GM23248 (cell line): Measurements from ENCODE around the gene UBL4A. TPM values are rescaled to one million over a fixed set of nuclear protein-coding genes. Genes with fewer than 3 reads are reported as not detected.

Experiments used
- DNase-seq: peaks from one replicate; pipeline ENCODE4 v3.0.0-alpha.2; 2015
- H2AFZ ChIP-seq: fragments of 200-600 bp; sonication (generic); 2 replicates; pipeline ENCODE4 v1.6.1; 2016; ENCODE audit warnings: antibody characterized with exemption
- H3F3A ChIP-seq: fragments of 200-600 bp; sonication (generic); 2 replicates; pipeline ENCODE4 v1.6.1; 2016; ENCODE audit warnings: mild to moderate bottlenecking, antibody characterized with exemption, mixed run types; ENCODE audit not compliant: insufficient read depth
- H3K27ac ChIP-seq: fragments of 200-600 bp; sonication (generic); 2 replicates; pipeline ENCODE4 v1.5.1; 2016; ENCODE audit warnings: mild to moderate bottlenecking
- H3K27me3 ChIP-seq: fragments of 200-600 bp; sonication (generic); replicated peaks from 2 replicates; pipeline ENCODE4 v1.6.1; 2016; ENCODE audit warnings: mild to moderate bottlenecking; ENCODE audit not compliant: insufficient read depth
- H3K36me3 ChIP-seq: fragments of 200-600 bp; sonication (generic); 2 replicates; pipeline ENCODE4 v1.6.1; 2016; ENCODE audit warnings: low read depth, mild to moderate bottlenecking
- H3K4me1 ChIP-seq: fragments of 200-600 bp; sonication (generic); 2 replicates; pipeline ENCODE4 v1.6.1; 2016; ENCODE audit warnings: mild to moderate bottlenecking; ENCODE audit not compliant: insufficient read depth
- H3K4me2 ChIP-seq: fragments of 200-600 bp; sonication (generic); one replicate; pipeline ENCODE4 v1.6.1; 2016; ENCODE audit warnings: mild to moderate bottlenecking; ENCODE audit not compliant: unreplicated experiment
- H3K4me3 ChIP-seq: fragments of 200-600 bp; sonication (generic); 2 replicates; pipeline ENCODE4 v1.5.1; 2016; ENCODE audit warnings: mild to moderate bottlenecking
- H3K79me2 ChIP-seq: fragments of 200-600 bp; sonication (generic); 2 replicates; pipeline ENCODE4 v1.6.1; 2016; ENCODE audit warnings: mild to moderate bottlenecking; ENCODE audit not compliant: insufficient read depth
- H3K9ac ChIP-seq: fragments of 200-600 bp; sonication (generic); 2 replicates; pipeline ENCODE4 v1.6.1; 2016; ENCODE audit warnings: mild to moderate bottlenecking
- H3K9me2 ChIP-seq: fragments of 200-600 bp; sonication (generic); 2 replicates; pipeline ENCODE4 v1.6.1; 2016; ENCODE audit warnings: mixed run types, mild to moderate bottlenecking, moderate library complexity; ENCODE audit not compliant: insufficient read depth
- H3K9me3 ChIP-seq: fragments of 200-600 bp; sonication (generic); one replicate; pipeline ENCODE4 v1.6.1; 2017; ENCODE audit warnings: low read depth
- H4K20me1 ChIP-seq: fragments of 200-600 bp; sonication (generic); 2 replicates; pipeline ENCODE4 v1.6.0; 2016; ENCODE audit not compliant: insufficient read depth
- EZH2 ChIP-seq: fragments of 200-600 bp; sonication (generic); IDR thresholded peaks from 2 replicates; pipeline ENCODE4 v1.6.1; 2018; ENCODE audit warnings: antibody characterized with exemption, mild to moderate bottlenecking; ENCODE audit not compliant: insufficient read depth, poor library complexity, severe bottlenecking
- EZH2phosphoT487 ChIP-seq: fragments of 200-600 bp; sonication (generic); IDR thresholded peaks from 2 replicates; pipeline ENCODE4 v1.6.1; 2018; ENCODE audit warnings: antibody characterized with exemption, moderate library complexity, mild to moderate bottlenecking, low read depth; ENCODE audit not compliant: insufficient read depth
- WGBS, 2 experiments: methylation state at CpG; one replicate each; pipeline ENCODE4 v1.1.6; 2015 to 2017; ENCODE audit warnings: low lambda C conversion rate in 2 of 2, low coverage in 1 of 2; ENCODE audit errors: missing lambda C conversion rate in 2 of 2; 5-methylcytosine and 5-hydroxymethylcytosine counted together
- in situ Hi-C: fragments of 300-500 bp; cut with MboI; formaldehyde crosslinking; loops from 2 replicates; pipeline ENCODE4 v1.15.0; 2020
- microRNA-seq: library from miRNA; unstranded; fragments of <30 nt; microRNA quantifications from one replicate; pipeline ENCODE4, GENCODE V29; 2016; ENCODE audit warnings: borderline number of aligned reads
- polyA plus RNA-seq: library from polyadenylated mRNA; unstranded; fragments of >200 nt; fragmentation: Nextera tagmentation; extraction: Ambion mirVana; gene quantifications from 2 replicates; pipeline ENCODE4 v1.2.1, GENCODE V29; 2016
- small RNA-seq: library from RNA; depleted of rRNA; stranded (forward); fragments of <200 nt; gene quantifications from one replicate; pipeline ENCODE3, GENCODE V24; 2014; ENCODE audit warnings: low read depth, low replicate concordance
- total RNA-seq: library from RNA; depleted of rRNA; stranded (reverse); fragments of >200 nt; shearing (Covaris generic); gene quantifications from 2 replicates; pipeline ENCODE4 v1.2.3, GENCODE V29; 2014; rRNA removed

Gene UBL4A
- total and polyA plus RNA-seq, 2 experiments from 2014 or later, result 42.4 to 53.0 TPM

- no peak overlapping the region for H3K4me2 ChIP-seq
- no peak overlapping the region for H2AFZ ChIP-seq
- WGBS, 2 experiments, result 98 to 99% methylated on average over 9 to 17 of the region's 19 CpGs
- no peaks in the 10 kb centered on the region for H3K27me3 ChIP-seq
- H3K9me2 ChIP-seq, result no peaks in the 10 kb centered on the region
- in situ Hi-C loops, result no loop called here
- no peaks in the 10 kb centered on the region for H3K4me1 ChIP-seq
- H3K9me3 ChIP-seq, result no peaks in the 10 kb centered on the region
- no peak overlapping the region for H3K9ac ChIP-seq
- H3K36me3 ChIP-seq, result no peaks in the 10 kb centered on the region
- H3F3A ChIP-seq, result no peaks in the 10 kb centered on the region
- no peak overlapping the region for H3K4me3 ChIP-seq
- H3K79me2 ChIP-seq, result peaks cover 36% of the 10 kb centered on the region
- no peak for TF ChIP-seq EZH2phosphoT487
- TF ChIP-seq EZH2, result no peak
- no peak overlapping the region for H3K27ac ChIP-seq
- no peak for DNase-seq
- no peaks in the 10 kb centered on the region for H4K20me1 ChIP-seq
Observed at GRCh38 chrX:154435171-154435733, 51.2 kb downstream of the UBL4A start.

GRCh38 chrX:154434394-154435168, 51.8 kb downstream of the UBL4A start:
- in situ Hi-C loops, result no loop called here
- Histone ChIP-seq H3K4me3 (no peak overlapping the region), H3K9me2 (no peaks in the 10 kb centered on the region), H3K4me2 (no peak overlapping the region), H3K27ac (no peak overlapping the region), H4K20me1 (no peaks in the 10 kb centered on the region), H3K9me3 (no peaks in the 10 kb centered on the region), H2AFZ (no peak overlapping the region), H3K27me3 (no peaks in the 10 kb centered on the region), H3K4me1 (no peaks in the 10 kb centered on the region), H3K36me3 (no peaks in the 10 kb centered on the region), H3F3A (no peaks in the 10 kb centered on the region), H3K79me2 (peaks cover 36% of the 10 kb centered on the region), H3K9ac (no peak overlapping the region)
- 68 to 94% methylated on average over 4 of the region's 7 CpGs for WGBS, 2 experiments
- TF ChIP-seq EZH2 (no peak), EZH2phosphoT487 (no peak)
- no peak for DNase-seq

Small RNA genes lying within 50 kb of the gene (microRNA-seq; reads per million reads assigned to microRNA genes)
- gene MIR6858, result 3.6 reads per million

Small RNA genes lying within 50 kb of the gene (small RNA-seq; reads per million reads assigned to genes)
- gene MIR6858, result not detected
- gene RN7SL697P, result not detected

Other genes starting within 250 kb of the UBL4A start
- not detected in 2 replicates for gene OPN1MW3, start 229.0 kb downstream of the UBL4A start, total RNA-seq
- not detected in 2 replicates for gene OPN1MW3, start 229.0 kb downstream of the UBL4A start, polyA plus RNA-seq
- gene TEX28, start 191.5 kb downstream of the UBL4A start, total RNA-seq, result not detected in 2 replicates
- not detected in 2 replicates for gene TEX28, start 191.5 kb downstream of the UBL4A start, polyA plus RNA-seq
- not detected in 2 replicates for gene TKTL1, start 190.8 kb downstream of the UBL4A start, total RNA-seq
- not detected in 2 replicates for gene TKTL1, start 190.8 kb downstream of the UBL4A start, polyA plus RNA-seq
- gene FLNA, start 112.0 kb downstream of the UBL4A start, total RNA-seq, result 2,857 and 2,903 TPM in 2 replicates
- 1,377 and 1,379 TPM in 2 replicates for gene FLNA, start 112.0 kb downstream of the UBL4A start, polyA plus RNA-seq
- gene EMD, start 107.3 kb downstream of the UBL4A start, total RNA-seq, result 39.7 TPM in 2 replicates
- 86.6 and 96.0 TPM in 2 replicates for gene EMD, start 107.3 kb downstream of the UBL4A start, polyA plus RNA-seq
- 3,014 and 6,561 TPM in 2 replicates for gene RPL10, start 88.2 kb downstream of the UBL4A start, total RNA-seq
- gene RPL10, start 88.2 kb downstream of the UBL4A start, polyA plus RNA-seq, result 1,381 and 1,435 TPM in 2 replicates
- gene DNASE1L1, start 77.4 kb downstream of the UBL4A start, total RNA-seq, result 60.7 TPM in 2 replicates
- gene DNASE1L1, start 77.4 kb downstream of the UBL4A start, polyA plus RNA-seq, result 16.6 and 17.0 TPM in 2 replicates
- gene TAFAZZIN, start 75.1 kb downstream of the UBL4A start, total RNA-seq, result 17.6 and 38.8 TPM in 2 replicates
- 18.2 and 20.5 TPM in 2 replicates for gene TAFAZZIN, start 75.1 kb downstream of the UBL4A start, polyA plus RNA-seq
- 73.2 and 87.8 TPM in 2 replicates for gene ATP6AP1, start 57.9 kb downstream of the UBL4A start, total RNA-seq
- gene ATP6AP1, start 57.9 kb downstream of the UBL4A start, polyA plus RNA-seq, result 156 and 158 TPM in 2 replicates
- gene GDI1, start 49.5 kb downstream of the UBL4A start, total RNA-seq, result 196 and 228 TPM in 2 replicates
- 82.2 and 87.1 TPM in 2 replicates for gene GDI1, start 49.5 kb downstream of the UBL4A start, polyA plus RNA-seq
- gene FAM50A, start 42.5 kb downstream of the UBL4A start, total RNA-seq, result 52.5 and 54.7 TPM in 2 replicates
- 122 and 125 TPM in 2 replicates for gene FAM50A, start 42.5 kb downstream of the UBL4A start, polyA plus RNA-seq
- gene PLXNA3, start 28.3 kb downstream of the UBL4A start, total RNA-seq, result 25.9 and 30.7 TPM in 2 replicates
- 26.7 and 35.1 TPM in 2 replicates for gene PLXNA3, start 28.3 kb downstream of the UBL4A start, polyA plus RNA-seq
- gene LAGE3, start 7.3 kb downstream of the UBL4A start, total RNA-seq, result 42.9 and 44.0 TPM in 2 replicates
- 49.2 and 49.7 TPM in 2 replicates for gene LAGE3, start 7.3 kb downstream of the UBL4A start, polyA plus RNA-seq
- 48.3 and 61.0 TPM in 2 replicates for gene SLC10A3, start 4.0 kb upstream of the UBL4A start, total RNA-seq
- 49.4 and 50.8 TPM in 2 replicates for gene SLC10A3, start 4.0 kb upstream of the UBL4A start, polyA plus RNA-seq
- gene FAM3A, start 29.6 kb upstream of the UBL4A start, total RNA-seq, result 27.8 and 43.6 TPM in 2 replicates
- gene FAM3A, start 29.6 kb upstream of the UBL4A start, polyA plus RNA-seq, result 35.2 and 35.7 TPM in 2 replicates
- gene G6PD, start 60.2 kb upstream of the UBL4A start, total RNA-seq, result 55.0 and 66.0 TPM in 2 replicates
- 42.5 and 44.3 TPM in 2 replicates for gene G6PD, start 60.2 kb upstream of the UBL4A start, polyA plus RNA-seq
- 18.0 and 25.9 TPM in 2 replicates for gene IKBKG, start 61.0 kb upstream of the UBL4A start, total RNA-seq
- 26.2 and 29.5 TPM in 2 replicates for gene IKBKG, start 61.0 kb upstream of the UBL4A start, polyA plus RNA-seq
- not detected in 2 replicates for gene CTAG1A, start 98.5 kb upstream of the UBL4A start, total RNA-seq
- not detected in 2 replicates for gene CTAG1A, start 98.5 kb upstream of the UBL4A start, polyA plus RNA-seq
- not detected in 2 replicates for gene CTAG1B, start 132.7 kb upstream of the UBL4A start, total RNA-seq
- not detected in 2 replicates for gene CTAG1B, start 132.7 kb upstream of the UBL4A start, polyA plus RNA-seq
- not detected in 2 replicates for gene CTAG2, start 167.0 kb upstream of the UBL4A start, total RNA-seq
- gene CTAG2, start 167.0 kb upstream of the UBL4A start, polyA plus RNA-seq, result not detected in 2 replicates